ENCODE measurements around the gene GREB1.

Gene GREB1

DNA sequence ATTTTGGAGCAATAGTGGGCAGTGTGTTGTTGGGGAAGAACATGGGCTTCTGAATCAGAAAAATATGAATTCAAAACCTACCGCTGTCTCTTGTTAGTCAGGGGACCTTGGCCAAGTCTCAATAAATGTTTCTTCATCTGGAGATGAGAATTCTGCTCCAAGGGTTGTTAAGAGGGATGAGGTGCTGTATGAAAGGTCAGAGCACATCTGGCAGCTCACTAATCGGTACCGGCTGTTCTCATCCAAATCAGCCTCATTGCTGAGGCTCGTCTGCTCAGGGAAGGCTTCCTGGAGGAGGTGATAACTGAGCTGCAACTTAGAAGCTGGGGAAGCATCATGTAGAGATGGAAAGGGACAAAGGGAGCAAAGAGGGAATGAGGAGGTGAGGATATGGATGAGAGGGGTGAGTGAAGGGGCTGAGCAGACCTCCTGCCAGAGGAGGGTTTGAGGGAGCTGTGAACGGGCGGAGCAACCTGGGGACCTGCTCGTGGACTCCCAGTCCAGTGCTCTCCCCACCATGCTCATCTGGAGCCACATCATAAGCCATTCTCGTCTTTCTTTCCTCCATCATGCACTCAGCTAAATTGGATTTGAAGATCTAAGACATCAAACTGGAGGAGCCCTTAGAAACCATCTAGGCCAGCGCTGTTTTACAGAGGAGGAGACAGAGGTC lies 47.4 kb downstream of the GREB1 start:
- no peak for DNase-seq (ENCODE audit: low read depth)

DNA sequence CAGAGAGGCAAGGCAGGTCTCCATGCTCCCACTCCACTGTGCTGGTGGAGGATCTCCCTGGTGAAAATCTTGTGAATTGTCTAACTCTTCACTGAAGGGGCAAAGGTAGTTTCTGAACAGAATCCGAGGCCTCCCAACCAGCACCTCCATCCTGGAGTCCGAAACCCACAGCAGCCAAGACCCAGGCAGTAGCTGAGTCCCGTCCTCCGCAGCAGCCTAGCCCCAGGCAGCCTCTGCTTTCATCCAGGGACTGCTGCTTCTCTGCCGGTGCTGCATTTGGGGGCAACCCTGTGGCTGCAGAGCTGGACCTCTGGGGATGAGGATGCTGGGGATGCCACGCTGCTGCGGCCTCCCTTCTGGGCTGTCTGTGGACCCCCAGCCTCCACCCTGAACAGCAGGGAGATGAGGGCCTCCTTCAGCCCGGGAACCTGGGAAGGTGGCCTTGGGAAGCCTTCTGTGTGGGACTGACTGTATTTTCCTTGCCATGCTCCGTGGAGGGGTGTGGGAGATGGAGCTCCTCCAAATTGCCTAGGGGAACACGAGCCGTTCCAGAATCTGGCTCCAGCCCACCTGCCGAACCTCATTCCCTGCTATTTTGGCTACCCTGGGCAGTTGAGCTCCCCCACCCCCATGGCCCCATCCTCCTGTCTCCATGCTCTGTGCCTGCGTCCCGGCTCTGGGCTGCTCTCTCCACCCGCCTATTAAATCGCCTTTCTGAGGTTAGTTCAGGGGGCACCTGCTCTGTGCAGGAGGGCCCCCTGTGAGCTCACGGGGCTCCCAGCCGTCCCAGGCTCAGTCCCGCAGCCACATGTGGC lies 48.2 kb downstream of the GREB1 start:
- DNase-seq (ENCODE audit: low read depth): no peak

DNA sequence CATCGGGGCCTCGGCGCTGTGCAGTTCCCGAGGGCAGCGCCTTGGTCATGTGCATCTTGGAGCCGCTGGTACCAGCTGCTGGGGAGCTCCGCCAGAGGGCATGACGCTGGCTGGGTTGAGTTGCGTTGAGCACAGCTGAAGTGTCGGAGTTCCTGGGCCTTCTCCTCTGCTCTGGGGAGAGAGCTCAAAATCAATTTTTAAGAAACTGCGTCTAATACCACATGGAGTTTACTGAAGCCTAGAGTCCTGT lies 48.7 kb downstream of the GREB1 start:
- no peak for DNase-seq (ENCODE audit: low read depth)

DNA sequence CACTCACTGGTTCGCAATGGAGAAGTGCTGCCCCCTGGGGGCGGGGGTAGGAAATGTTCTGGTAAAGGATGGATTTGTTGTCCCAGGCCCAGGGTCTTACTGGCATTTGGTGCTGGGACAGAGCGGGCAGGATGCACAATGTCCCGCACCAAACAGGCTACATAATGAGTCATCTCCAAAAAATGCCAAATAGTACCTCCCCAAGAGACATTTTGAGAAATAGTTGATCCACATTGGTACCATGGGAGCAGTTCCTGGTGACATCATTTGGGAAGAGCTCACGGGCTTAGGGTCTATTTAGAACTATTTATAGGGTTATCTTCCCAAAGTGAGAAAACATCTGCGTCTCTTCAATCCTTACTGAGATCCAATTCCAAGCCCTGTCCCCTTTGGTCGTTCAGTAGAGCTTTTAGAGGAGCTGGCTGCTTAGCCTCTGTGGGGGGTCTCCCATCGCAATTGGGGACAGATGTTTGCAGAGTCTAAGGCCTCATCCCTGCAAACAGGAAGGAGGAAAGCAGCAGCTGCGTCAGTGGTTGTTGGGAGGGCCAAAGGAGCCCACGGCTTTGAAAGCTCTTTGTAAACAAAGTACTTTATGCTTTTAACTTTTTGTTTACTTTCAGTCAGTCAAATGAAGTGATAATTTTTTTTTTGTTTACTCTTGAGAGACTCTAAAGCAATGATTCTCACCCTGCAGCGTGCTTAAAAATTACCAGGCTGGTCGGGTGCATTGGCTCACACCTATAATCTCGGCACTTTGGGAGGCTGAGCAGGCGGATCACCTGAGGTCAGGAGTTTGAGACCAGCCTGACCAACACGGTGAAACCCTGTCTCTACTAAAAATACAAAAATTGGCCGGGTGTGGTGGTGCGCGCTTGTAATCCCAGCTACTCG lies 49.3 kb downstream of the GREB1 start:
- DNase-seq (ENCODE audit: low read depth): peak; percentile 35

DNA sequence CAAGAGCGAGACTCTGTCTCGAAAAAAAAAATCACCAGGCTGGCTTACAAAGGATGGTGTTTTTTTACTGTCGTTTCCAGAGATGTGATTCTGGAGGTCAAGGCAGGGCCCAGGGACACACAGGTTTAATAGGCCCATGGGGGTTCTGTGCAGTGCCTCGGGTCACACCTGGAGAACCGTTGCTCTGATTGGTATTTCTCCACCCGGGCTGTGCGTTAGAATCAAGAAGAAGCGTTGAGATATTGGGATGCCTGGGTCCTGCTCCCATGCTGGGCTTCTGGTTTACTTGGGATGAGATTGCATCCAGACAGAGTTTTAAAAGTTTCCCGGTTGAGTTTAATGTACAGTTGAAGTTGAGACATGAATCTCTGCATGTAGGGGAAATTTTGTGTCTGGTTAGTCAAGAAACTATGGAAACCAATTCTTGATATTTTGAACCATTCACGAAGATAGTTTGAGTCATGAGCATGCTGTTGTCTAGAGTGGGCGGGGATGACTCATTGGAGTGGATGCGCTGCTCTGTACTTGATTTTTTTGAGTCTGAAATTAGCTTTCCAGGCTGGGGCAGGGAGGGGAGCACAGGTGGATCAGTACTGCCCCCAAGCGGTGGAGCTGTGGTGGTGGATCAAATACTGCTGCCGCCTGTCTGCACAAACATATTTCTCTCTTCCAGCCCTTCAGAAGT lies 50.1 kb downstream of the GREB1 start:
- peak; percentile 78 for DNase-seq (ENCODE audit: low read depth)

DNA sequence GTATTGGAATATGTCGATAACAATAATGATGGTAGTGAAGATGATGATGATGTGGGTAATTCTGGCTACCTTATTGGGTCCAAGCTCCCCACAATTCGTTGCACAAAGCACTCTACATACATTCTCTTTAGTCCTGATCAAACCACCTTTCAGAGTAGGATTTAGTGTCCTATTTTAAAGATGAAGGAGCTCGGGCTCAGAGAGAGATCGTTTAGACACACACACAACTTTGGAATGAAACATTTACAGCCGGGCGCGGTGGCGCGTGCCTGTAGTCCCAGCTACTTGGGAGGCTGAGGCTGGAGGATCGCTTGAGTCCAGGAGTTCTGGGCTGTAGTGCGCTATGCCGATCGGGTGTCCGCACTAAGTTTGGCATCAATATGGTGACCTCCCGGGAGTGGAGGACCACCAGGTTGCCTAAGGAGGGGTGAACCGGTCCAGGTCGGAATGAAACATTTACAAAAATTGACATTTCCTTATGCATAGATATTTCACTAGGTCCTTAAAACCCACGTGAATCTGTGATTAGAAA lies 50.7 kb downstream of the GREB1 start:
- no peak for DNase-seq (ENCODE audit: low read depth)

DNA sequence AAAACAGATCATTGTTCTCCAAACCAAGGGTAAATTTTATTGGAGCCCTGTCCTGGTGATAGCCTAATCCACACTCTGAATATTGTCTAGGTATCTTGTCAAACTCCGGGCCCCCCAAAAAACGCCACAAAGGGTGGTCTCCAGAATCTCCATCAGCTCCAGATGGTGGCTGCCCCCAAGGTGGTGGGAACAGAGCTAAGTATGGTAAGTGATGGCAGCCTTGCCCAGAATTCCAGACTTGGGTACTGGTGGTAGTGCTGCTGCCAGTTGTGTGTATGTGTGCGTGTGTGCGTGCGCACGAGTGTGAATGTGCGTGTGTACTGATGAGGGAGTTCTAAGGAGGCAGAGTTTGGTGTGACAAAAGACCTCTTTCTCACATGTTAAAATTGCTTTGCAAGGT lies 51.2 kb downstream of the GREB1 start:
- DNase-seq (ENCODE audit: low read depth): no peak

DNA sequence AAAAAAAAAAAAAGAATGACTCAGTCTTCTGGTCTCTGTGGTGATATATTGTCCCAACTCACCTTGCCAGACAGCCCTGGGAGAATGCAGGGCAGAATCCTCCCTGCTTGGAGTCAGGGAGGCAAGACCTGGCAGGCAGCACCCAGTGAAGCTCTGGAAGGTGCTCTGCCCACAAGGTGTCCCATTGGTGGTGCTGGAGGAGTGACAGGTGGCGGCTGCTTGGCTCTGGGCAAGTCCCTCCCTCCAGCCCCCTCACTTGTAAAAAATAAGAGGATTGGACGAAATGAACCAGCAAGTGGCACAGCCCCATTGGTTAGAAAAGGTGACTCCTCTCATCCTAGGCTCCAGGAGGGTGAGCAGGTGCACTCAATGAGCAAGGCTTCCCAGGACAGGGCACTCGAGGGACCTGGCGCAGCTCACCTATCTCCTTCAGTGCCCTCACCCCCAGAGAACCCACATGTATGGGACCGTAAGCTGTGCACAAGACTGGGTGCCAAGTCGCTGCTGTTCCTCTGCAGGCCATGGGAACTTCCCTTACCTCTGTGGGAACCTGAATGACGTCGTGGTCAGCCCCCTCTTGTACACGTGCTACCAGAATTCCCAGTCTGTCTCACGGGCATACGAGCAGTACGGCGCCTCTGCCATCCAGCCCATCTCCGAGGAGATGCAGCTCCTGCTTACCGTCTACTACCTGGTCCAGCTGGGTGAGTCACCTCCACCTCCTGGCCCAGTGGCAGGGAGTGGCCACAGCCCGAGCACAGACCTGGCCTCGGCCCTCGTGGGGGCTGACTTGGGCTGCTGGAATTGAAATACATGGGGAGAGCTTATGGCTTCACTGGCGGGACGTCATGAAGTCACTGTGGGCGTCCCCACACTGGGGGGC lies 54.6 kb downstream of the GREB1 start:
- no peak for DNase-seq (ENCODE audit: low read depth)

DNA sequence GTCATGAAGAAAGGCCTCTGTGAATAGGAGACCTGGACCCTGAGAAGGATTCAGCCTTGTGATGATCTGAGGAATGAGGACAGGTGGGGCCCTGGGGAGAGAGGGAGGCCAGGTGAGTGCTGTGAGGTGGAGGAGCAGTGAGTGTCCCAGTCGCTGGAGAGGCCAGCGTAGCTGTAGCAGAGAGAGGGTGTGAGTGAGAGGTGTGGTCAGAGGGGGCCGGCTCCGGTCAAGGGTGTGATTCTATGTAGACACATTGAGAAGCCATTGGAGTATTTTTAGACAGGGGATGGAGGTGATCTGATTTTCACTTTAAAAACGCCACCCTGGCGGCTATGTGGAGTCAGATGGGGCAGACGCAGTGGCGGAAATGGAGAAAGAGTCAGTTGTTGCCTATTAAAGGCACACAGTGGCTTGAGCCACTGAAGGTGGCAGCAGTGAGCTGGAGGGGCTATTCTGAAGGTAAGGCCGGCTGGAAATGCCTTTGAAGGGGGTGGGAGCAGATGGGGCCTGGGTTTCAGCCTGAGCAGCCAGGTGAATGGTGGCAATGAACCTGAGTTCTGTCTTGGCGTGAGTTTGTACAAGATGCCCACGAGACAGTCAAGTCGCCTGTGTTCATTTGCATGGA lies 55.6 kb downstream of the GREB1 start:
- no peak for DNase-seq (ENCODE audit: low read depth)

DNA sequence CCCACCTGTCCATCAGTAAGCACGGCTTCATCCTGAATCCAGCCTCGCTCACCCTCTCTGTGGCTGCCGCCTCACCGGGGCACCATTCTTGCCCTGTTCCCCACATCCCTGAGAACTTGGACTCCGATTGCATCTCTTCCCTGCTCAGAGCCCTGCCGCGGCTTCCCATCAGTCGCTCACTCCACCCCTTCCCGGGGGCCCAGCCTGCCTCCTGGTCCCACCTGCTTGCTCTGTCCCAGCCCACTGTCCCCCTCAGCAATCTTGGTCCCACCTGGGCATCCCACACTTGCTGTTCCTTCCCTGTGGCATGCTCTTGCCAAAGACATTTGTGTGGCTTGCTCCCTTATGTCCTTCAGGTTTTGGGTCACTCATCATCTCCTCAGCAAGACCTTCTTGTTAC lies 56.3 kb downstream of the GREB1 start:
- DNase-seq (ENCODE audit: low read depth): no peak

DNA sequence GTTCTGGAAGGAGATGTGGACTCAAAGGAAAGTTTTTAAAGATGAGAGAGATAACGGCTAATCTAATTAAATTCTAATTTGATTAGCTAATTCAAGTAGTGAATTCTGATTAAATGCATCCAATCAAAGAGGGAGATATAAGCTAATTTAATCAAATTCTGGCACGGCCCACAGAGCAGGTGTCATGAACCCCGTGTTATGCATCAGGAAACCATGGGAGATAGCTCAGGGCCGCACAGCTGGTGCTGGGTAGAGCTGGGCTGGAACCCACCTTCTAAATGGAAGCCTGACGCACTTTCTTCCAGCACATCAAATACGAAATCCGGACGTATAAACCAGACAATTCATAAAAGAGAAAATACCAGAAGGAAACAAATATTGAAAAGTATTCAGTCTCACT lies 57.2 kb downstream of the GREB1 start:
- no peak for DNase-seq (ENCODE audit: low read depth)

DNA sequence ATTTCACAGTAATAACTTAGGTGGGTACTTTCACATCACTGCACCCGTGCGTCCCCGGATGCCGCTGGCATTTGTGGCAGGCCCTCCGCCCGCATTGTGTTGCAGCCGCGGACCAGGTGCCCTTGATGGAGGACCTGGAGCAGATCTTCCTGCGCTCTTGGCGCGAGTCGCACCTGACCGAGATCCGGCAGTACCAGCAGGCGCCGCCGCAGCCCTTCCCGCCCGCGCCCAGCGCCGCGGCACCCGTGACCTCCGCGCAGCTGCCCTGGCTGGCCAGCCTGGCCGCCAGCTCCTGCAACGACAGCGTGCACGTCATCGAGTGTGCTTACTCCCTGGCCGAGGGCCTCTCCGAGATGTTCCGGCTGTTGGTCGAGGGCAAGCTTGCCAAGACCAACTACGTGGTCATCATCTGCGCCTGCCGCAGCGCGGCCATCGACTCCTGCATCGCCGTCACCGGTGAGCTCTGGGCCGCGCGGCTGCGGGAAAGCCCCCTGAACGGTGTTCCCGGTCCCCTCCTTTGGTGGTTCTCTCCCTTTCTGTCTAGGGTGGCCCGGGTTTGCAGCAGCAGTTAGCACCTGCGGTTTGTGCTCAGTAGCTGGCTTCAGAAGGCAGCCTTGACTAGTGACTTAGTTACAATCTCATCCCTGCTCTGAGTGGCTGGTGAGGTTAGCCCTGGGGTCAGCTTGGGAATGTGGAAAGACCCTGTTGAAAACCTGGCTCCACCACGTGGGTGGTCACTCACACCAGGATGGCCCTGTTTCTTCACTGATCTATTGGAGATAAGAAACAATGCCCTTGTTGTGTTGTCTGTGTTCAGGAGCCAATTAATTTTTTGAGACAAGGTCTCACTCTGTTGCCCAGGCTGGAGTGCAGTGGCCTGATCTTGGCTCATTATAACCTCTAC lies 59.1 kb downstream of the GREB1 start:
- DNase-seq (ENCODE audit: low read depth): no peak

DNA sequence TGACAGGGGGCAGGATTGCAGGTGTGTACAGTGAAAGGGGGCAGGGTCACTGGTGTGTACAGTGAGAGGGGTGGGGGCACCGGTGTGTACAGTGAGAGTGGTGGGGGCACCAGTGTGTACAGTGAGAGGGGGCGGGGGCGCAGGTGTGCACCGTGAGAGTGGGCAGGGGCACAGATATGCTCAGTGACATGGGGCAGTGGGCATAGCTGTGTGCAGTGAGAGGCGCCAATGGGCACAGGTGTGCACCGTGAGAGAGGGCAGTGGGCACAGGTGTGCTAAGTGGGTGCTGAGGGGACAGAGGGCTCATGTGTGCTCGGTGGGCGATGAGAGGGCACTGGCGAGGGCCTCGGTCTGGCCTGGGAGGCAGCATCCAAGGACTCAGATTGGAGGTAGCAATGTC lies 63.0 kb downstream of the GREB1 start:
- no peak for DNase-seq (ENCODE audit: low read depth)

DNA sequence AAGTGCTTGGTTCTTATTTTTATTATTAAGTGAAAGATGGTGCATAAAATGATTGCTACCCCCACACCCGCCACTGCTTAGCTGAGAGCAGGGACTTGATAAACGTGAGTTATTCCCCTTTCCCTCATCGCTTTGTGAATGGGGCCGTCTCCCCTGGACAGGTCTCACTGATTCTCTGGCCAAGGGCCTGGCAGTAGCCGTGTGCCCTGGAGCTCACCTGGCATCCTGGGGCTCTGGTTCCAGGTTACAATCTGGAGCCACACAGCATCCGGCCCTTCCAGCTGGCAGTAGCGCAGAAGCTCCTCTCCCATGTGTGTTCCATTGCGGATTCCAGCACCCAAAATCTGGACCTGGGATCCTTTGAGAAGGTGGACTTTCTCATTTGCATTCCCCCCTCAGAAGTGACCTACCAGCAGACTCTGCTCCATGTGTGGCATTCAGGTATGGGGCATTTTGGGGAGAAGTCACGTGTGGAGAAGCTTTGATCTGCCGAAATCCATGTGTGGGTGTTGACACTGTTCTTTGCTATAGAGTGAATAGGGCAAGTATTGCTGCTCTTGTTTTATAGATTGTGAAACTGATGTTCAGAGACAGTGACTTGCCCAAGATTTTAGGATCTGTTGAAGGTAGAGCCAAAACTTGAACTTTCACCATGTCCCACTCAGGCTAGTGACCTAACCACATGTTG lies 63.8 kb downstream of the GREB1 start:
- DNase-seq (ENCODE audit: low read depth): no peak

DNA sequence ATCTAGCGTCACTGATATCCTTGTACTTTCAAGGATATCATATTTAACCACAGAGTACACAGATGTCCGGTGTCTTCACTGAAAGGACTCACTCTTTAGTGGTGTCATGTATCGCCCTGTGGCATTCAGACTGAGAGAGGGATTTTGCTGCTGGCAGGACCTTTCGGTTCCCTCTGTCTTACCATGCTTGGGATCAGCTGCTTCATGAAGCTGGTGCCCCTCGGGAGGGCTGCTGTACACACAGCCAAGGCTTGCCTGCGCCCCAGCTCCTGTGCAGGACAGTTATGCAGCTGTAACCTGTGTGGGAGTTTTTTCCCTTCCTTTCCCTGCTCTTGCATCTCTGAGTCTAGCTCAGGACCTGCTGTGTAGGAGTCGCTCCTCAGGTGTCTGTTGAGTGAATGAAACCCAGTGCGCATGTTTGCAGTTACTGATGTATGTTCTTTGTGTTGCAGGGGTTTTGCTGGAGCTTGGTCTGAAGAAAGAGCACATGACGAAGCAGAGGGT lies 64.4 kb downstream of the GREB1 start:
- DNase-seq (ENCODE audit: low read depth): no peak

DNA sequence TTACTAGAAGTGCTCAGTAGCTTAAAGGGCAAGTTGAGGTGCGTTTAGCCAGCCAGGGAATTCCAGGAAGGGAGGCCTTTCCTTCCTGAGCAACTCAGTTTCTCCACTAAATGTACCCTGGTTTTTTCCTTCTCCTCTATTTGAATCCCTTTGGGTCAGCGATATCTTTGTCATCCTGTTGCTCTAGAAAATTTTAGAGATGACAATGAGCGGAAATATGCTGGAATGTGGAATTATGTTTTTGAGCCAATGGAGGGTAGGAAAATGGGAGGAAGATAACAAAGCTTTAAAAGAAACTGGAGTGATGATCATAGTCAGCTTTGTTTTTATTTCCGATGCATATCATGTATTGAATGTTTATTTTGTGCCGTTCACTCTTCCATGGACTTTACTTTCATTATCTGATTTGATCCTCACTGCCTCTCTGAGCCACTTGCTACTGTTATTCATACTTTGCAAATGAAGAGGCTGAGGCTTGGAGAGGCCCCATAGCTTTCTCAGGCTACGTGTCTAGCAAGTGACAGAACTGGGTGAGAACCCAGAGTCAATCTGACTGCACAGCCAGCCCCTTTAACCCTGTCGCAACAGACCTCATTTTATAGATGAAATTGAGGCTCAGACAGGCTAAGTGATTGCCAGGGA lies 68.8 kb downstream of the GREB1 start:
- no peak for DNase-seq (ENCODE audit: low read depth)

DNA sequence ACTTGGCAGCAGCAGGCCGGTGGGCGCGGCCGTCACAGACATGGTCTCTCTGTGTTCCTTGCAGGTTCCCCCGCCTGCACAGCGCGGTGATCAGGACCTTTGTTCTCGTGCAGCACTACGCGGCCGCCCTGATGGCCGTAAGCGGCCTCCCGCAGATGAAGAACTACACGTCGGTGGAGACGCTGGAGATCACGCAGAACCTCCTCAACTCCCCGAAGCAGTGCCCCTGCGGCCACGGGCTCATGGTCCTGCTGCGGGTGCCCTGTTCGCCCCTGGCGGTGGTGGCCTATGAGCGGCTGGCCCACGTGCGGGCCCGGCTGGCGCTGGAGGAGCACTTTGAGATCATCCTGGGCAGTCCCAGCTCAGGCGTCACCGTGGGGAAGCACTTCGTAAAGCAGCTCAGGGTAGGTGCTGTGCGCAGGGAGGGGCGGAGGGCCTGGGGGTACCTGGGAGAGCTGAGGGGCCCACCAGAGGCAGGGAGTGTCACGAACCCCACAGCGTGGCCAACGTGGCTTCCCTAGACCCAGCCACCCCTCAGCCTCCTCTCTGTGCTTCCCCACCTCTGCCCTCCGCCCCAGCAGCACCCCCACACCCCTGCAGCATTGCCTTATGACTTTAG lies 76.9 kb downstream of the GREB1 start:
- DNase-seq (ENCODE audit: low read depth): no peak

DNA sequence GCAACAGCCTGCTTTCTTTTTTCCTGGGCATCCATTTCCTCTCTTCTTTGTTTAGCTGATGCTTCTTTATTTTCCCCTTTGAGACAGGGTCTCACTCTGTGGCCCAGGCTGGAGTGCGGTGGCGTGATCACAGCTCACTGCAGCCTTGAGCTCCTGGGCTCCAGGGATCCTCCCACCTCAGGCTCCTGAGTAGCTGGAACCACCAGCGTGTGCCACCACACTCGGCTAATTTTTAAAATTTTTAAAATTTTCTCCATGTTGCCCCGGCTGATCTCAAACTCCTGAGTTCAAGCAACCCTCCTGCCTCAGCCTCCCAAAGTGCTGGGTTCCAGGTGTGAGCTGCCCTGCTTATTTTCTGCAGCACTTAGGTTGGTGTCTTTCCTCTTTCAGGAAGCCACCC lies 77.4 kb downstream of the GREB1 start:
- DNase-seq (ENCODE audit: low read depth): no peak

All from stimulated activated CD4-positive, alpha-beta T cell treated with anti-CD3 and anti-CD28 coated beads, Interleukin-2, amount 100 ng/mL, for 4 hours (primary cell).